Esophagus mucosa (tissue), 1 donor: Measurements from ENCODE around the gene CCDC74A. TPM values are rescaled to one million over a fixed set of nuclear protein-coding genes. Genes with fewer than 3 reads are reported as not detected.
"Not testable (repeated sequence)": the region's sequence is repeated elsewhere in the genome, so short reads cannot be mapped to it uniquely, and the experiment has no call there.

Experiments used
- ATAC-seq: fragments of 200-7000 bp; cut with Tn5 transposase; one replicate; pipeline ENCODE4 v1.9.1; 2020
- total RNA-seq: library from RNA; stranded (reverse); gene quantifications from one replicate; pipeline ENCODE4 v1.2.4, GENCODE V29; 2023
- donor health status: DM: yes; HTN: yes; CAD: no.

Gene CCDC74A
- total RNA-seq, 1 donor from 2014 or later: 1.4 TPM

GRCh38 chr2:131566371-131566770 is 38.7 kb downstream of the CCDC74A start:
- ATAC-seq: no peak

- ATAC-seq: no peak
Observed at GRCh38 chr2:131567891-131568290, 40.2 kb downstream of the CCDC74A start.

- not testable (repeated sequence) for ATAC-seq
Observed at GRCh38 chr2:131568401-131568800, 40.7 kb downstream of the CCDC74A start.

GRCh38 chr2:131572175-131572574 is 44.5 kb downstream of the CCDC74A start:
- ATAC-seq: no peak

- no peak for ATAC-seq
Observed at GRCh38 chr2:131577812-131578211, 50.1 kb downstream of the CCDC74A start.

GRCh38 chr2:131580187-131580586 is 52.5 kb downstream of the CCDC74A start:
- ATAC-seq: no peak

Other genes with a start within 250 kb of the CCDC74A start
- gene RAB6D, start 163.7 kb upstream of the CCDC74A start, total RNA-seq: not detected
- not detected for gene TUBA3D, start 51.8 kb upstream of the CCDC74A start, total RNA-seq
- 113 TPM for gene MZT2A, start 35.5 kb upstream of the CCDC74A start, total RNA-seq